ENCODE data around the gene PATL1. TPM values are rescaled to one million over a fixed set of nuclear protein-coding genes. Genes with fewer than 3 reads are reported as not detected.
"Not testable (repeated sequence)": the region's sequence is repeated elsewhere in the genome, so short reads cannot be mapped to it uniquely, and the experiment has no call there.

The PATL1 gene
- total and polyA plus RNA-seq, 12 donors: 9.0 to 30.4 (median 24.5) TPM

DNA sequence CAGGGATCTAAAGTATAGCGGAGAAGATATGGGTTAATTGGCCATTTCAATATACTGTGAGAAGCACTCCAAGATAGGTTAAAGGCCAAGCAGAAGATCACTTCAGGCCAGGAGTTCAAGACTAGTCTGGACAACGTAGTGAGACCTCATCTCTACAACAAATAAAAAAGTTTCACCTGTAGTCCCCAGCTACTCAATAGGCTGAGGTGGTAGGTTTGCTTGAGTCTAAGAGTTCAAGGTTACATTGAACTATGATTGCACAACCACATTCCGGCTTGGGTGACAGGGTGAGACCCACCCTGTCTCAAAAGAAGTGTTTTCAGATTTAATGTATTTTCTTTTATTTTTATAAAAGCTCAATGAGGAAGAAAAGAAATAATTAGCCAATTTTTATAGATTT, 25.4 kb downstream of the PATL1 start:
- Histone ChIP-seq H3K27me3 (no peaks in the 10 kb centered on the region), H3K9me3 (no peaks in the 10 kb centered on the region), H3K4me3 (no peak overlapping the region), H3K4me1 (no peaks in the 10 kb centered on the region), H3K36me3 (peaks cover 2 to 99% (median 56%) of the 10 kb centered on the region in 9 donors), H3K27ac (no peak overlapping the region)
- TF ChIP-seq, protein P1, sequence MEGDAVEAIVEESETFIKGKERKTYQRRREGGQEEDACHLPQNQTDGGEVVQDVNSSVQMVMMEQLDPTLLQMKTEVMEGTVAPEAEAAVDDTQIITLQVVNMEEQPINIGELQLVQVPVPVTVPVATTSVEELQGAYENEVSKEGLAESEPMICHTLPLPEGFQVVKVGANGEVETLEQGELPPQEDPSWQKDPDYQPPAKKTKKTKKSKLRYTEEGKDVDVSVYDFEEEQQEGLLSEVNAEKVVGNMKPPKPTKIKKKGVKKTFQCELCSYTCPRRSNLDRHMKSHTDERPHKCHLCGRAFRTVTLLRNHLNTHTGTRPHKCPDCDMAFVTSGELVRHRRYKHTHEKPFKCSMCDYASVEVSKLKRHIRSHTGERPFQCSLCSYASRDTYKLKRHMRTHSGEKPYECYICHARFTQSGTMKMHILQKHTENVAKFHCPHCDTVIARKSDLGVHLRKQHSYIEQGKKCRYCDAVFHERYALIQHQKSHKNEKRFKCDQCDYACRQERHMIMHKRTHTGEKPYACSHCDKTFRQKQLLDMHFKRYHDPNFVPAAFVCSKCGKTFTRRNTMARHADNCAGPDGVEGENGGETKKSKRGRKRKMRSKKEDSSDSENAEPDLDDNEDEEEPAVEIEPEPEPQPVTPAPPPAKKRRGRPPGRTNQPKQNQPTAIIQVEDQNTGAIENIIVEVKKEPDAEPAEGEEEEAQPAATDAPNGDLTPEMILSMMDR (IDR thresholded peaks at IDR 0.05): no peak
- 96 to 97% methylated on average over 3 of the region's 3 CpGs for WGBS, 2 donors
- ATAC-seq: no peak
- DNase-seq: no peak
- intact Hi-C loops (cut with DNase I): loop anchor here in 1 of 10 donors (5.0 kb wide), 1 partner anchor 61 kb away; no protein-coding TSS in a partner anchor

DNA sequence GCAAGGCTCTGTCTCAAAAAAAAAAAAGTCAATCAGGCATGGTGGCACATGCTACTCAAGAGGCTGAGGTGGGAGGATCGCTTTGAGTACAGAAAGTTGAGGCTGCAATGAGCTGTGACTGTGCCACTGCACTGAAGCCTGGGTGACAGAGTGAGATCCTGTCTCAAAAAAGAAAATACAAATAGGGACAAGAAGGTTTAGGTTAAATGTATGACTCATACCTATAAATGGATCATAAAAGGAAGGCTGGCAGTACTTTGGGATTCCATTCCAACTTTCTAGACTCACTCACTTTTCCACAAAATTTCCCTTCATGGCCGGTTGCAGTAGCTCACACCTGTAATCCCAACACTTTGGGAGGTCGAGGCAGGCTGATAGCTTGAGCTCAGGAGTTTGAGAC, 27.7 kb downstream of the PATL1 start:
- WGBS, 2 donors: 97% methylated on average over 3 of the region's 3 CpGs

DNA sequence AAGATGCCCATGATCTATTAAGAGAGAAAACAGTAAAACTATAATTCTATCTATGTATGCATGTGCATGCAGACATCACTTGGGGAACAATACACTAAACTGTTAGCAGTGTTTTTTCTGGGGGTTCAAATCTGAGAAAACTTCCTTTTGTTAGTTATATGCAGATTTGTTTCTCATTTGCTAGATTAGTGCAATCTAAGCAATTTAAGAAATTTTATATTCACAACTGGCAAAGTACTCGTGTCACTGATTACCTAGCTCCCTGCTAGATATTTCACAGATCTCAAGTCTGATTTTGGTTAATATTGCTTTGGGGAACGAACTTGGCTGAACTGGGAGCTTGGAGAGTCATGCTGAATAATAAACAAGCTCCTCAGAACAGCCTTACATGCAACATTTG, 38.3 kb downstream of the PATL1 start:
- TF ChIP-seq, protein P1 (IDR thresholded peaks at IDR 0.05): no peak

More for the DNA sequence above, 27.7 kb downstream of the PATL1 start:
- Histone ChIP-seq H3K36me3 (peaks cover 2 to 99% (median 69%) of the 10 kb centered on the region in 9 donors), H3K27ac (no peak overlapping the region), H3K4me1 (no peaks in the 10 kb centered on the region), H3K27me3 (no peaks in the 10 kb centered on the region), H3K9me3 (no peaks in the 10 kb centered on the region), H3K4me3 (no peak overlapping the region)
- intact Hi-C loops (cut with DNase I): loop anchor here in 1 of 10 donors (5.0 kb wide), 1 partner anchor 59 kb away; no protein-coding TSS in a partner anchor
- DNase-seq (no peak), ATAC-seq (no peak)
- TF ChIP-seq, protein P1 (IDR thresholded peaks at IDR 0.05): no peak

DNA sequence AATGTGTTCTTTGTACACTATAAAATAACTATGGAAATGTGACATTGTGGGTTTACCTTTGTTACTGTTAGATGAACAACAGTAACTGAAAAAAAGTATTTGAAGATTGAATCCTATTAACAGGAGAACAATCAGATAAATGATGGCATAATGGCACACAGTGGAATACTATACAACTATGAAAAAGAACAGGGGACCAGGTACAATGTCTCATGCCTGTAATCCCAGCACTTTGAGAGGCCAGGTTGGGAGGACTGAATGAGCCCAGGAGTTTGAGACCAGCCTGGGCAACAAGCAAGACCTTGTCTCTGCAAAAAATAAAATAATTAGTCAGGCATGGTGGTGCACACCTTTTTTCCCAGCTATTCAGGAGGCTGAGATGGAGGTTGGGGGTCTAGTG, 38.8 kb downstream of the PATL1 start:
- intact Hi-C loops (cut with DNase I): no loop called here
- ATAC-seq (no peak), DNase-seq (no peak)
- Histone ChIP-seq H3K27me3 (no peaks in the 10 kb centered on the region), H3K4me1 (no peaks in the 10 kb centered on the region), H3K4me3 (no peak overlapping the region), H3K9me3 (no peaks in the 10 kb centered on the region), H3K36me3 (peaks cover 0 to 38% (median 0%) of the 10 kb centered on the region in 9 donors), H3K27ac (no peak overlapping the region)
- TF ChIP-seq, protein P1 (IDR thresholded peaks at IDR 0.05): no peak

More for the DNA sequence above, 38.3 kb downstream of the PATL1 start:
- 89% methylated on average over 2 of the region's 2 CpGs for WGBS, 2 donors
- Histone ChIP-seq H3K27me3 (no peaks in the 10 kb centered on the region), H3K4me1 (no peaks in the 10 kb centered on the region), H3K4me3 (no peak overlapping the region), H3K36me3 (peaks cover 0 to 43% (median 3%) of the 10 kb centered on the region in 9 donors), H3K27ac (no peak overlapping the region), H3K9me3 (no peaks in the 10 kb centered on the region)
- no peak for DNase-seq
- intact Hi-C loops (cut with DNase I): no loop called here
- ATAC-seq: no peak

DNA sequence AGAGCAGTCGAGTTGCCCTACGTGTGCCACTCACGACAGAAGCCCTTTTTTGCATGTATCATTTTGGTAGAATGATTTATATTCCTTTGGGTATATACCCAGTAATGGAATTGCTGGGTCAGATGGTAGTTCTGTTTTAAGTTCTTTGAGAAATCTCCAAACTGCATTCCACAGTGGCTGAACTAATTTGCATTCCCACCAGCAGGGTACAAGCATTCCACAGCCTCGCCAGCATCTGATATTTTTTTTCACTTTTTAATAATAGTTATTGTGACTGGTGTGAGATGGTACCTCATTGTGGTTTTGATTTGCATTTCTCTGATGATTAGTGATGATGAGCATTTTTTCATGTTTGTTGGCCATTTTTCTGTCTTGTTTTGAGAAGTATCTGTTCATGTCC, 41.9 kb downstream of the PATL1 start:
- peaks cover 0 to 24% (median 0%) of the 10 kb centered on the region in 9 donors for H3K36me3 ChIP-seq
- H3K27me3 ChIP-seq; intact Hi-C loops (cut with DNase I): not testable (repeated sequence)

More for the DNA sequence above, 41.9 kb downstream of the PATL1 start:
- DNase-seq, ATAC-seq, H3K9me3 ChIP-seq, H3K4me3 ChIP-seq, H3K4me1 ChIP-seq, H3K27ac ChIP-seq: not testable (repeated sequence)
- WGBS, 2 donors: 84 to 89% methylated on average over 4 of the region's 4 CpGs
